Caco-2 (cell line): Measurements from ENCODE around the gene LHX2. TPM values are rescaled to one million over a fixed set of nuclear protein-coding genes. Genes with fewer than 3 reads are reported as not detected.

Source experiments
- BruUV-seq: library from RNA; stranded (reverse); fragments of 400-500 nt; replicated peaks from 2 replicates; lab custom pipeline; 2021; lab: Mats Ljungman, UMichigan
- CTCF ChIA-PET: fragments of 300-600 bp; sonication (Branson Sonifier 250); formaldehyde crosslinking; loops from one replicate; lab custom pipeline; 2022; ENCODE audit warnings: antibody characterized with exemption; lab: Charles Lee
- POLR2A ChIA-PET: fragments of 300-600 bp; sonication (Branson Sonifier 250); formaldehyde crosslinking; loops from one replicate; lab custom pipeline; 2022; ENCODE audit warnings: antibody characterized with exemption; lab: Charles Lee
- DNase-seq, 2 experiments: peaks; one replicate each; pipeline versions ENCODE4 v3.0.0 to v3.0.0-alpha.2; 2020 to 2022
- H3K27me3 ChIP-seq: replicated peaks from 2 replicates; pipeline ENCODE4 v1.6.0; 2011; ENCODE audit warnings: low read length; ENCODE audit not compliant: control insufficient read depth, insufficient read depth
- H3K36me3 ChIP-seq: 2 replicates; pipeline ENCODE4 v1.5.1; 2011; ENCODE audit warnings: low read length; ENCODE audit not compliant: control insufficient read depth, insufficient read depth
- H3K4me1 ChIP-seq: fragments of 250-450 bp; sonication (Bioruptor Pico); 2 replicates; pipeline ENCODE4 v1.5.1; 2020; ENCODE audit warnings: mild to moderate bottlenecking
- H3K4me3 ChIP-seq: 2 replicates; pipeline ENCODE4 v1.5.1; 2011; ENCODE audit warnings: low read depth, mild to moderate bottlenecking, control low read depth, low read length
- H3K9me3 ChIP-seq: fragments of 250-450 bp; sonication (Bioruptor Pico); 2 replicates; pipeline ENCODE4 v1.5.1; 2020; ENCODE audit warnings: mild to moderate bottlenecking, moderate library complexity
- H3K27ac Mint-ChIP-seq: one replicate; pipeline ENCODE4 v1.8.0; 2022; ENCODE audit warnings: mixed read lengths; ENCODE audit not compliant: unreplicated experiment
- H3K27me3 Mint-ChIP-seq: one replicate; pipeline ENCODE4 v1.8.0; 2022; ENCODE audit warnings: mixed read lengths; ENCODE audit not compliant: insufficient read depth, unreplicated experiment
- H3K36me3 Mint-ChIP-seq: one replicate; pipeline ENCODE4 v1.8.0; 2022; ENCODE audit warnings: mild to moderate bottlenecking, mixed read lengths; ENCODE audit not compliant: insufficient read depth, unreplicated experiment
- H3K4me1 Mint-ChIP-seq: one replicate; pipeline ENCODE4 v1.8.0; 2022; ENCODE audit warnings: low read depth, mixed read lengths; ENCODE audit not compliant: unreplicated experiment
- H3K4me3 Mint-ChIP-seq: one replicate; pipeline ENCODE4 v1.8.0; 2022; ENCODE audit warnings: mild to moderate bottlenecking, moderate library complexity, mixed read lengths; ENCODE audit not compliant: unreplicated experiment
- H3K9me3 Mint-ChIP-seq: one replicate; pipeline ENCODE4 v1.8.0; 2022; ENCODE audit warnings: mixed read lengths; ENCODE audit not compliant: unreplicated experiment
- intact Hi-C: fragments of 100-400 bp; cut with micrococcal nuclease; formaldehyde crosslinking; loops from one replicate; pipeline ENCODE4 v1.10.0; 2022; ENCODE audit not compliant: unreplicated experiment
- total RNA-seq: library from RNA; stranded (reverse); gene quantifications from 2 replicates; pipeline ENCODE4 v1.2.3, GENCODE V29; 2022
- TF ChIP-seq, protein P1 (sequence below), 2 experiments: fragments of 200-600 bp in 1 of 2; IDR thresholded peaks; 1 replicate in 1 of 2; 2 replicates in 1 of 2; pipeline versions ENCODE4 v1.5.1 to v1.8.0; 2011 to 2022; ENCODE audit warnings: antibody characterized with exemption in 1 of 2, control low read depth in 1 of 2, inconsistent platforms in 1 of 2, low read depth in 1 of 2, low read length in 1 of 2, mild to moderate bottlenecking in 1 of 2, moderate library complexity in 1 of 2; ENCODE audit not compliant: insufficient read depth in 1 of 2, severe bottlenecking in 1 of 2, unreplicated experiment in 1 of 2

Gene LHX2
- total RNA-seq, 1 experiment from 2014 or later = 4.0 TPM

DNA sequence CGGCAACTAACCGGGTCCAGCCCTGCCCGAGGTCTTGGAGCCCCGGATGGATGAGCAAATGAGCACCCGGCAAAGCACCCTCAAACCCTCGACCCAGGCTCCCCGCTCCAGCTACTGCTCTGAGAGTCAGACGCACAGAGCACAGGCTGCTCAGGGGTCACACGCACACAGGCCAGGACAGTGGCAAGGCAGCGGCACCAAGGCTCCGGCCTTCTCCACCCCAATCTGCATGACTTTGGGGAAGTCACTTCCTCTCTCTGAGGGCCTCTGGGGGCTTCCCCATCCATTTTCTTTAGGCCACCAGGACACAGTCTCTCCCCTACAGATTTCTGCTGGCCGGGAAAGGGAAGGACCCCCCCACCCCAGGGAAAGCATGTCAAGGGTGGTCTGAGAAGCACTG lies 18.0 kb downstream of the LHX2 start:
- Mint-ChIP-seq H3K27me3 (no peaks in the 10 kb centered on the region), H3K4me3 (no peak overlapping the region), H3K4me1 (no peaks in the 10 kb centered on the region), H3K36me3 (no peaks in the 10 kb centered on the region), H3K27ac (no peak overlapping the region), H3K9me3 (no peaks in the 10 kb centered on the region)
- H3K27me3 ChIP-seq = no peaks in the 10 kb centered on the region
- BruUV-seq = no TSS peak
- CTCF ChIA-PET = no interaction called here
- no peak overlapping the region for H3K4me3 ChIP-seq
- H3K9me3 ChIP-seq = no peaks in the 10 kb centered on the region
- POLR2A ChIA-PET = no interaction called here
- TF ChIP-seq, protein P1, sequence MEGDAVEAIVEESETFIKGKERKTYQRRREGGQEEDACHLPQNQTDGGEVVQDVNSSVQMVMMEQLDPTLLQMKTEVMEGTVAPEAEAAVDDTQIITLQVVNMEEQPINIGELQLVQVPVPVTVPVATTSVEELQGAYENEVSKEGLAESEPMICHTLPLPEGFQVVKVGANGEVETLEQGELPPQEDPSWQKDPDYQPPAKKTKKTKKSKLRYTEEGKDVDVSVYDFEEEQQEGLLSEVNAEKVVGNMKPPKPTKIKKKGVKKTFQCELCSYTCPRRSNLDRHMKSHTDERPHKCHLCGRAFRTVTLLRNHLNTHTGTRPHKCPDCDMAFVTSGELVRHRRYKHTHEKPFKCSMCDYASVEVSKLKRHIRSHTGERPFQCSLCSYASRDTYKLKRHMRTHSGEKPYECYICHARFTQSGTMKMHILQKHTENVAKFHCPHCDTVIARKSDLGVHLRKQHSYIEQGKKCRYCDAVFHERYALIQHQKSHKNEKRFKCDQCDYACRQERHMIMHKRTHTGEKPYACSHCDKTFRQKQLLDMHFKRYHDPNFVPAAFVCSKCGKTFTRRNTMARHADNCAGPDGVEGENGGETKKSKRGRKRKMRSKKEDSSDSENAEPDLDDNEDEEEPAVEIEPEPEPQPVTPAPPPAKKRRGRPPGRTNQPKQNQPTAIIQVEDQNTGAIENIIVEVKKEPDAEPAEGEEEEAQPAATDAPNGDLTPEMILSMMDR (IDR thresholded peaks at IDR 0.05; ENCODE audit: insufficient read depth in 1 of 2, low read depth in 1 of 2, low read length in 1 of 2, severe bottlenecking in 1 of 2, unreplicated experiment in 1 of 2) = no peak
- no peaks in the 10 kb centered on the region for H3K4me1 ChIP-seq
- no peak for DNase-seq
- H3K36me3 ChIP-seq = no peaks in the 10 kb centered on the region
- intact Hi-C loops = no loop called here

DNA sequence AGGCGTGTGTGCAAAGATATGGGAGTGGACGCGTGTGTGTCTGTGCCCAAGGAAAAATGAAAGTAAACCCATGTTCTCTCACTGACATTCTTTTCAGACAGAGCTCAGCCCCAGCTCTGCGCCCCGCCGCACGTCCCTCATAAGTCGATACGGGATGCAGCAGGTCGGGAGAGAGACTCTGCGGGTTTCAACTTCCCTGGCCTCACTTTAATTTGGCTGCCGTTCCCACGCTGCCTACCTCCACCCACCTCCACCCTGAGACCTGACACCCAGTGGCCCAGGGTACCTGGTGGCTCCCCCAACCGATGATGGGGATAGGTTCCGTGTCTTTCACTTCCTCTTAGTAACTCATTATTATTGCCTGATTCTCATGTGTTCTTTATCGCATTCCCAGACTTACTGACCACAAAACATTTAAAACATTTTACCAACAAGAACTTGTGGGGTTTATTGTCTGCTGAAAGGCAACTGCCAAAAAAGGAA lies 19.4 kb downstream of the LHX2 start:
- CTCF ChIA-PET = no interaction called here
- Mint-ChIP-seq H3K36me3 (no peaks in the 10 kb centered on the region), H3K27me3 (peaks cover 5% of the 10 kb centered on the region), H3K4me3 (no peak overlapping the region), H3K27ac (no peak overlapping the region), H3K9me3 (no peaks in the 10 kb centered on the region), H3K4me1 (no peaks in the 10 kb centered on the region)
- intact Hi-C loops = no loop called here
- DNase-seq = no peak
- BruUV-seq = no TSS peak
- no peaks in the 10 kb centered on the region for H3K36me3 ChIP-seq
- H3K4me1 ChIP-seq = no peaks in the 10 kb centered on the region
- no peaks in the 10 kb centered on the region for H3K9me3 ChIP-seq
- H3K27me3 ChIP-seq = no peaks in the 10 kb centered on the region
- TF ChIP-seq, protein P1 (IDR thresholded peaks at IDR 0.05; ENCODE audit: insufficient read depth in 1 of 2, low read depth in 1 of 2, low read length in 1 of 2, severe bottlenecking in 1 of 2, unreplicated experiment in 1 of 2) = no peak
- POLR2A ChIA-PET = no interaction called here
- no peak overlapping the region for H3K4me3 ChIP-seq

DNA sequence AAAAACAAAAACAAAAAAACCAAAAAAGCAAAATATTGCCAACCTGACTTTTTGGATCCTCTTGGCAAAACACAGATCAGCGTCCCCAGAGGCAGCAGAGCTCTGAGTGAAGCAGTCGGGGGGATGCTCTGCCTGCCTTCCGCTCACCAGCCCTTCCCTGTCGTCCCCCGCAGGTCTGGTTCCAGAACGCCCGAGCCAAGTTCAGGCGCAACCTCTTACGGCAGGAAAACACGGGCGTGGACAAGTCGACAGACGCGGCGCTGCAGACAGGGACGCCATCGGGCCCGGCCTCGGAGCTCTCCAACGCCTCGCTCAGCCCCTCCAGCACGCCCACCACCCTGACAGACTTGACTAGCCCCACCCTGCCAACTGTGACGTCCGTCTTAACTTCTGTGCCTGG lies 20.7 kb downstream of the LHX2 start:
- BruUV-seq = no TSS peak
- Mint-ChIP-seq H3K4me3 (no peak overlapping the region), H3K9me3 (no peaks in the 10 kb centered on the region), H3K4me1 (no peaks in the 10 kb centered on the region), H3K27ac (no peak overlapping the region), H3K27me3 (peaks cover 5% of the 10 kb centered on the region), H3K36me3 (peaks cover 6% of the 10 kb centered on the region)
- intact Hi-C loops = no loop called here
- no peak overlapping the region for H3K4me3 ChIP-seq
- no peaks in the 10 kb centered on the region for H3K4me1 ChIP-seq
- ChIA-PET POLR2A (no interaction called here), CTCF (no interaction called here)
- H3K27me3 ChIP-seq = no peaks in the 10 kb centered on the region
- H3K9me3 ChIP-seq = no peaks in the 10 kb centered on the region
- TF ChIP-seq, protein P1 (IDR thresholded peaks at IDR 0.05; ENCODE audit: insufficient read depth in 1 of 2, low read depth in 1 of 2, low read length in 1 of 2, severe bottlenecking in 1 of 2, unreplicated experiment in 1 of 2) = no peak
- DNase-seq = no peak
- no peaks in the 10 kb centered on the region for H3K36me3 ChIP-seq
